ENCODE data around the gene FKBP6.
A peak's percentile ranks its signal among the peaks of the same experiment; 100 is the strongest.

The FKBP6 gene

GRCh38 chr7:73363225-73364005, 35.5 kb downstream of the FKBP6 start:
- TF ChIP-seq CTCF (IDR thresholded peaks at IDR 0.05; ENCODE audit: unreplicated experiment in 3 of 3): no peak
- H3K27ac Mint-ChIP-seq: no peak overlapping the region
- peaks cover 21% of the 10 kb centered on the region for H3K27me3 Mint-ChIP-seq (ENCODE audit: low read depth)
- H3K9me3 Mint-ChIP-seq: no peaks in the 10 kb centered on the region
- H3K4me1 Mint-ChIP-seq: peaks cover 9% of the 10 kb centered on the region
- no peak overlapping the region for H3K4me3 Mint-ChIP-seq
- no peaks in the 10 kb centered on the region for H3K36me3 Mint-ChIP-seq (ENCODE audit: low read depth)

GRCh38 chr7:73364006-73364728, 36.2 kb downstream of the FKBP6 start:
- no peak overlapping the region for H3K4me3 Mint-ChIP-seq
- H3K4me1 Mint-ChIP-seq: peaks cover 8% of the 10 kb centered on the region
- no peak for TF ChIP-seq CTCF (IDR thresholded peaks at IDR 0.05; ENCODE audit: unreplicated experiment in 3 of 3)

GRCh38 chr7:73366127-73366526, 38.2 kb downstream of the FKBP6 start:
- H3K4me1 Mint-ChIP-seq: peaks cover 8% of the 10 kb centered on the region
- H3K4me3 Mint-ChIP-seq: no peak overlapping the region
- H3K36me3 Mint-ChIP-seq (ENCODE audit: low read depth): no peaks in the 10 kb centered on the region
- no peak overlapping the region for H3K27ac Mint-ChIP-seq
- peaks cover 17% of the 10 kb centered on the region for H3K27me3 Mint-ChIP-seq (ENCODE audit: low read depth)
- no peaks in the 10 kb centered on the region for H3K9me3 Mint-ChIP-seq
- TF ChIP-seq CTCF (IDR thresholded peaks at IDR 0.05; ENCODE audit: unreplicated experiment in 3 of 3): no peak

More at GRCh38 chr7:73364006-73364728, 36.2 kb downstream of the FKBP6 start:
- Mint-ChIP-seq H3K27me3 (ENCODE audit: low read depth) (peaks cover 21% of the 10 kb centered on the region), H3K9me3 (no peaks in the 10 kb centered on the region), H3K27ac (no peak overlapping the region), H3K36me3 (ENCODE audit: low read depth) (no peaks in the 10 kb centered on the region)

GRCh38 chr7:73366990-73367389, 39.0 kb downstream of the FKBP6 start:
- H3K9me3 Mint-ChIP-seq: no peaks in the 10 kb centered on the region
- H3K27me3 Mint-ChIP-seq (ENCODE audit: low read depth): peaks cover 12% of the 10 kb centered on the region
- no peaks in the 10 kb centered on the region for H3K36me3 Mint-ChIP-seq (ENCODE audit: low read depth)
- H3K27ac Mint-ChIP-seq: peak overlapping the region in 1 of 3 experiments; percentile 50
- peaks cover 8% of the 10 kb centered on the region for H3K4me1 Mint-ChIP-seq
- TF ChIP-seq CTCF (IDR thresholded peaks at IDR 0.05; ENCODE audit: unreplicated experiment in 3 of 3): no peak
- peak overlapping the region in 1 of 3 experiments; percentile 50 for H3K4me3 Mint-ChIP-seq

- Mint-ChIP-seq H3K27me3 (ENCODE audit: low read depth) (peaks cover 4% of the 10 kb centered on the region), H3K4me3 (no peak overlapping the region), H3K4me1 (peaks cover 8% of the 10 kb centered on the region), H3K9me3 (no peaks in the 10 kb centered on the region), H3K27ac (no peak overlapping the region), H3K36me3 (ENCODE audit: low read depth) (no peaks in the 10 kb centered on the region)
- TF ChIP-seq CTCF (IDR thresholded peaks at IDR 0.05; ENCODE audit: unreplicated experiment in 3 of 3): no peak
Observed at GRCh38 chr7:73369009-73369408, 41.0 kb downstream of the FKBP6 start.
